Vagina (tissue), 2 donors: ENCODE results near the gene GRIP2.

Source experiments
- POLR2A ChIP-seq, 2 donors: fragments of 450-650 bp; IDR thresholded peaks; one replicate each; pipeline ENCODE4 v1.6.1; 2017; ENCODE audit warnings: antibody characterized with exemption in 2 of 2, mild to moderate bottlenecking in 2 of 2, moderate library complexity in 2 of 2
- TF ChIP-seq, protein P1 (sequence below), 3 experiments: fragments of 450-650 bp in 2 of 3; fragments of 200-600 bp in 1 of 3; sonication (generic) in 1 of 3; IDR thresholded peaks; one replicate each; pipeline ENCODE4 v1.5.1; 2017 to 2019; ENCODE audit warnings: antibody characterized with exemption in 3 of 3, mild to moderate bottlenecking in 2 of 3, moderate library complexity in 2 of 3

DNA sequence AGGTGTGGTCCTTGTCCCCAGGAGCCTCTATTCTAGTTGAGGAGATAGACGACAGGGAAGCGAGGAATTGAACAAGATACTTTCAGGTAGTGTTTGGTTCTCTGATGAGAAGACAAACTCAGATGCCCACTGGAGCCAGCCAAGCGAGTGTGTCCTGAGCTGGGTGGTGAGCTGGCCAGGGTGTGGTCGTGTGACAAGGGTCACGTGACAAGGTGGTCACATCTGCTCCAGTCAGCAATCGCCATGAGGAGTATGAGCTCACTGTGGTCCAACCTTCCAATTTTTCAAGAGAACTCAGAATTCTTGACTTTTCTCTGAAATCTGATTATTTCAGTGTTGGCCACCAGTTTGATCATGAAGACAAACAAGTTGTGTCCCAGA is 98.2 kb downstream of the GRIP2 start:
- TF ChIP-seq, protein P1, sequence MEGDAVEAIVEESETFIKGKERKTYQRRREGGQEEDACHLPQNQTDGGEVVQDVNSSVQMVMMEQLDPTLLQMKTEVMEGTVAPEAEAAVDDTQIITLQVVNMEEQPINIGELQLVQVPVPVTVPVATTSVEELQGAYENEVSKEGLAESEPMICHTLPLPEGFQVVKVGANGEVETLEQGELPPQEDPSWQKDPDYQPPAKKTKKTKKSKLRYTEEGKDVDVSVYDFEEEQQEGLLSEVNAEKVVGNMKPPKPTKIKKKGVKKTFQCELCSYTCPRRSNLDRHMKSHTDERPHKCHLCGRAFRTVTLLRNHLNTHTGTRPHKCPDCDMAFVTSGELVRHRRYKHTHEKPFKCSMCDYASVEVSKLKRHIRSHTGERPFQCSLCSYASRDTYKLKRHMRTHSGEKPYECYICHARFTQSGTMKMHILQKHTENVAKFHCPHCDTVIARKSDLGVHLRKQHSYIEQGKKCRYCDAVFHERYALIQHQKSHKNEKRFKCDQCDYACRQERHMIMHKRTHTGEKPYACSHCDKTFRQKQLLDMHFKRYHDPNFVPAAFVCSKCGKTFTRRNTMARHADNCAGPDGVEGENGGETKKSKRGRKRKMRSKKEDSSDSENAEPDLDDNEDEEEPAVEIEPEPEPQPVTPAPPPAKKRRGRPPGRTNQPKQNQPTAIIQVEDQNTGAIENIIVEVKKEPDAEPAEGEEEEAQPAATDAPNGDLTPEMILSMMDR (IDR thresholded peaks at IDR 0.05) = no peak
- no peak for TF ChIP-seq POLR2A (IDR thresholded peaks at IDR 0.05)
